GM21737 (cell line): Measurements from ENCODE around the gene MATN3.
"Not testable (repeated sequence)": the region's sequence is repeated elsewhere in the genome, so short reads cannot be mapped to it uniquely, and the experiment has no call there.

Source experiments
- ATAC-seq: cut with Tn5 transposase; IDR thresholded peaks from one replicate; pipeline ENCODE4 v1.9.1; 2021; ENCODE audit warnings: mild to moderate bottlenecking, moderate library complexity; ENCODE audit not compliant: unreplicated experiment

MATN3 gene

GRCh38 chr2:20012282-20013125 is at the start of gene MATN3:
TSS of gene MATN3 (minus strand) at chr2:20012668. CDS start at chr2:20012631, 37 bp downstream.
- ATAC-seq = no peak

- no peak for ATAC-seq
Observed at GRCh38 chr2:20061940-20062339, 49.5 kb upstream of the MATN3 start.

DNA sequence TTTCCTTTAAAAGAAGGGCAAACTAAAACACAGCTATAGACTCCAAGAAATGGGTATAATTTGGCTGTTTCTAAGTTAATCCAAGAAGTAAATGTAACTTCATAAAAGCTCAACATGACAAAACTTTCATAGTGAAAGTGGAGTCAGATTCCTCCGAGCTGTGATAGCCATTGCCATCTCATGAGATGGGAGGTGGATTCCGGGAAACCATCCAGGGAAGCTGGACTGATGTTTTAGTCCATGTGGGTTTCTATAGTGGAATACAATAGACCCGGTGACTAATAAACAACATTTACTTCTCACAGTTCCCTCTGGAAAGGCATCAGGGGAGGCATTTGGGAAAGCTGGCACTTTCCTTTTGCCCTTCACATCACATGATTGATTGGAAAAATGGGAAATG is 49.0 kb upstream of the MATN3 start:
- ATAC-seq = no peak

GRCh38 chr2:20060106-20060505 is 47.6 kb upstream of the MATN3 start:
- ATAC-seq = no peak

DNA sequence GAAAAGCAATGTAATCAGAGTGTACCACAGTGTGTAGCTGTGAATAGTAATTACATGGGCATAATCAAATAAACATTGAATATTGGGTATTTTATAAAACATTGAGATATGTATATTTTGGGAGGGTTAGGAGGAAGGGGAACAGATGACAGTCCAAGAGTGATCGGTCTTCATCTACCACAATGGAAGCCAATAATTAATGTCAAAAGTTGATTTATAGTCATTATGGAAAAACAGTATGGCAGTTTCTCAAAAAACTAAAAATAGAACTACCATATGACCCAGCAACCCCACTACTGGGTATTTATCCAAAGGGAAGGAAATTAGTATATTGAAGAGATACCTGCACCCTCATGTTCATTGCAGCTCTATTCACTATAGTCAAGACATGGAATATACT is 44.8 kb upstream of the MATN3 start:
- ATAC-seq = no peak

DNA sequence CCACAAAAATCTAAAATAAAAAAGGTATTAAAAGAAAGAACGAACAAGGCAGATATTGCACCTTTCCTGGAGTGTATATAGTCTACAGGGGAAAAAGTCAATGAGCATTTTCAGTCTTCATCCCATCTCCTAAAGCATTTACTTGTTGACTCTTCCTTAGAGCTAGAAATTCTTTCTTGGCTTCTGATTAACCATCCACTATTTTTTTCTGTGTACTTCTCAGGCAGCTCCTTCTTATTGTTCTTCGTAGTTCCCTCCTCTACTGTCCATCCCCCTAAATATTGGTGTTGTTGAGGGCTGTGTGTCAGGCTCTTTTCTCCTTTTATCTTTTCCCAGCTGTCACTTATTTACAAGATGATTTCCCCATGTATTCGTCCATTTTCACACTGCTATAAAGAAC is 42.5 kb upstream of the MATN3 start:
- ATAC-seq = no peak

DNA sequence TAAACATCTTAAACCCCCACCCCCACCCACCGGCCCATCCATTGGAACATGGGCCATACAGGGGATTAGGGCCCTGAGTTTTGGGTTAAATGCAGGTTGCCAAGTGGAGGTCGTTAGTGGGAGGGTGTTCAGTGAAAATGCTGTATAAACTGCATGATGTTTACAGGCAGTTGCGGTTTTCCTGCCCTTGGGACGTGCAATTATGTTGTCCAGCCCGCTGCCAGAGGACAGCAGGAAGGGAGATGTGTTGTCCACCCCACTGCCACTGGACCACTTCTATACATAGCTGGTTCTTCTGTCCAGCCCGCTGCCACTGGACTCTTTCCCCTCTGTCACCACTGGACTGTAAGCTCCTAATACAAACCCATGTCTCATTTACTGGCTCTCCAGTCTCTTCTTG is 41.7 kb upstream of the MATN3 start:
- ATAC-seq = no peak

DNA sequence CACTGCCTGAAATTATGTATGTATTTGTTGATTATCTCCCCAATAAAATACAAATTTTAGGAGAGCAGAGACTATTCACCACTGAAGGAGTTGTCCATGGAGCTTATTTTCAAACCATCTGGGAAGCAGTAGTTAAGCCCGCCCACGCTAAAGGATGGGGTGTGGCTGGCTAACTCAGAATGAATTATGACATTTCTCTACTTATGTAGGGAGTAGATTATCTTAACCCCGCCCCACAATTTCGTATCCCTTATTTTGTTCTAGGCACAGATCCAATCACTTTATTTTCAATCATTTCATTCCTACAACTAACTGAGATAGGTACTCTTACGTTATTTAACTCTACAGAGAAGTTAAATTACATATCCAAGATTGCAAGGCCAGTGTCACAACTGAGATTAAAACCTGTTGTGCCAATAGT is 40.4 kb upstream of the MATN3 start:
- no peak for ATAC-seq

- ATAC-seq = no peak
Observed at GRCh38 chr2:20052229-20052851, 39.9 kb upstream of the MATN3 start.

DNA sequence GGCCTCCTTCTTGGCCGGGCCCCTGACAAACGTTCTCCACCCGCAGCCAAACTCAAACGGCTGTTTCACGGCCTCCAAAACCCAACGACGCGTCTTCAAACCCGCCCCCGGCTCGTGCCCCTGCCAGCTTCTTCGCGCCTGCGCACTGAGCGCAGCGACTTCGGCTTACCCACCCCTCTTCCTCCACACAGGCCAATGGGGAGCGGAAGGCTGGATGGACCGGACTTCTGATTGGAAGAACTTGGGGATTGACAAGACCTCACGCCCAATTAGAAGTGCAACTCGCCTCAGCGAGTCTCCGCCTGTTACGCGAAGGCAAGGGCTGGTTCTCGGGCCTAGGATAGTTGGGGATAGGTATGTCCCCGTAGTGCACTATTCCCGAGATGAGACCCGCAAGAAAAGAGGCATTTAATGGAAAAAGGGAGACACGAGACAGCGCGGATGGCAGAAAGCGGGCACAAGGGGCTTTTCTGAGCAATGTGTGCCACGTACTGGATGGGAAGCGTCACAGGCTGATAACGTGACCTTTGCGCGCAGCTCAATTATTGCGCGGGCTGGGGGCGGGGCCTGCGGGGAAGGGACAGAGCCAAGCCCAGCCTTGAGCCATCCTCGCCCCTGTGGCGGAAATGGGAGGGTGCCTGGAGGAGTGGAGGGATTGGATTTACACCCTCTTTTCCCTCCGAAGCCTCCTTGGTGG is 39.2 kb upstream of the MATN3 start, which contains the start of gene LAPTM4A:
TSS of gene LAPTM4A (minus strand) at position 97 of the 697 bp plus-strand sequence. CDS start 108 bp downstream, outside the sequence.
- ATAC-seq = peak; percentile 94

DNA sequence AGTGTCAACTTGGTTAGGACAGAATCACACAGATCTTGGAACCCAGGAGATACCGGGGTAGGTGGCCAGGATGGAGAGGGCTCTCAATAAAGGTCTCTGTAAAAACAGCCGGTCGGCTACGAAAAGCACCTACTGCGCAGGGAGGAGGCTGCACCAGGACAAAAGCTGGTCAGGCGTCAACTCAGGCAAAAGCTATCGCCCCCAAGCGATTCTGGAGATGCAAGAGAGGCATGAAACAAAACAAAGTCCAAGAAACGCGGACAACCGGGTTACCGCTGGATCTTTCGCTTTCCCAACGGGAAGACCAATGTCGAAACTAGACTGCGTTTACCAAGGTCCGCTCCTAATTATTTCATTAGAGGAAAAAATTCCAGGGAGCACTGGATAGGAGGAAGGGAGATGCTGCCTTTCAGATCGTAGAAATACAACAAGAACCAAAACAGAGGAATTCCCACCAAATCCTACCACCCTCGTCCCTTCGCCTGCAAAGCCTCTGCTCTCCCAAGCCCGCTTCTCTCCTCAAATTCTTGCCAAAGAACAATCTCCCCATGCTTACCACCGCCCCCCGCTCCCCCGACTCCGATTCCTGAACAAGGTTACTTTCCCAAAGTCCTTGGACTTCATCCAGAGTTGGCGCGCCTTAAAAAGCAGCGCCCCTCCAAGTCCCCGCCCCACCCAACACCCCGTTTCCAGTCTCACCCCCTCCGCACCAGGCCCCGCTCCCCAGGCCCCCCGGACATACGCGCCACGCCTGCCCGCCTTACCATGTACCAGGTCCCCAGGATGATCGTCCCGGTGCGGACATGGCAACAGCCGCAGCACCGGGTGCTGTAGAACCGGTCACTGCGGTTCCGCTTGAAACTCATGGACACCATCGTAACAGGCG is 38.4 kb upstream of the MATN3 start:
- ATAC-seq = peak; percentile 29

DNA sequence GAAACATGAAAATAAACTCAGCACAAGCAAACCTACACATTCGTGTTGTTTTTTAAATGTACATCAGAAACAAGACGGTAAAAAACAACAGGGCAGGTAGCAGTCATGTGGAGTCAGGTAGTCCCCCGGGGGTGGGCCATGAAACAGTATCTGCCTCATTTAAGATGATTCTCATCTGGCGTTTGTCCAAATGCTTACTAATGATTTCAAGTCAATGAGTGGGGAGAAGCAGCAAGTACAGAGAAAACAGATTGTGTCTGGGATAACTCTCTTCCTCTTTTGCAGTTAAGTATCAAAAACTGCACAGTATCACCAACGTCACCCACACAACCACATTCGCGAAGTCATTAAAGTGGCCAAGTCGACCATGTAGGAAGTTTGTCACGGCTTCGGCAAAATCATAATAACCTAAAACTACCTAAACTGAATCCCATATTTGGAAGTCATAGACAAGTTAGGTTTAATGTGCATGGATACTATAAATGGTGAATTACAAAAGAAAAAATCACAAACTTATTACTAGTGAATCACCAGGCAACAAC is 37.7 kb upstream of the MATN3 start:
- ATAC-seq = no peak

GRCh38 chr2:20049637-20050036 is 37.2 kb upstream of the MATN3 start:
- no peak for ATAC-seq

DNA sequence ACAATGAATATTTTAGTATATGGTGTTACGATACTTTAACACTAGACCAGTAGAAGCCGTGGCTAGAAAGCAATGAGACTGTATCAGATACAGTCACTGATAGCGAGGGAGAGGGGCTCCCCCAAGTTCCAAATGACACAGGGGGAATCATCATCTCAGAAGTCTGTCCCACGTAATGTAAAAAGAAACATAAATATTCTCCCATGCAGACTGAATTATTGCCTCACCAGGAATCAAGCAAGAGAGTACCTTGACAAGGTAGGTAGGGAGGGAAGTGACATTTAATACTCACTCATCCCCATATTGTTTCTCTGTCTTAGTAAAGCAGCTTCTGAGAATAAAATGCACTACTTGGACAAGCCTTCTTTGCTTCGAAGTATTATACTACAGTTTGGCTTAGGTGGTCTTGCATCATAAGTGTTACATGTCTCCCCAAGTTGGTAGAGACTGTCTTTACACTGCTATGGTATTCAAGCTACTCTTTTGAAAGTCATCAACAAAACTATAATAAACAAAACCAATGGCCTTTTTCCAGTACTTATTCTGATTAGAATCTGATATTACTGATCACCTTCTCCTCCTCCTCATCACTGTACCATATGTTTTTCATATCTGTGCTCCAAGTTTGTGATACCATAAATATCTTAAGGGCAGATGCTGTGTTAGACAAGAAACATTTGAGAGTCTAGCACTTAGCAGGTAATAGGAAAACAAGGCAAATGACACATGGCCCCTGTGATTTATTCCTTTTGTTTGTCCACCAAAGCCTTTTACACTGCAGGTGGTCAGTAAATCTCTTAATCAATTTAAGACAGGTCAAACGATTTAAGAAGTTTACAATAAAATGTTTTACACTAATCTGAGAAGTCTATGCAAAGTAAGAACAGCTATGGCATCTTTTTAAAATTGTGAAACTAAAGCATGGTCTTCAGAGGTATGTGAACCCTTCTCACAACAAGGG is 36.3 kb upstream of the MATN3 start:
- no peak for ATAC-seq

- ATAC-seq = not testable (repeated sequence)
Observed at GRCh38 chr2:20045712-20046292, 33.3 kb upstream of the MATN3 start.

GRCh38 chr2:20044778-20045177 is 32.3 kb upstream of the MATN3 start:
- ATAC-seq = no peak

- ATAC-seq = no peak
Observed at GRCh38 chr2:20042531-20042930, 30.1 kb upstream of the MATN3 start.

DNA sequence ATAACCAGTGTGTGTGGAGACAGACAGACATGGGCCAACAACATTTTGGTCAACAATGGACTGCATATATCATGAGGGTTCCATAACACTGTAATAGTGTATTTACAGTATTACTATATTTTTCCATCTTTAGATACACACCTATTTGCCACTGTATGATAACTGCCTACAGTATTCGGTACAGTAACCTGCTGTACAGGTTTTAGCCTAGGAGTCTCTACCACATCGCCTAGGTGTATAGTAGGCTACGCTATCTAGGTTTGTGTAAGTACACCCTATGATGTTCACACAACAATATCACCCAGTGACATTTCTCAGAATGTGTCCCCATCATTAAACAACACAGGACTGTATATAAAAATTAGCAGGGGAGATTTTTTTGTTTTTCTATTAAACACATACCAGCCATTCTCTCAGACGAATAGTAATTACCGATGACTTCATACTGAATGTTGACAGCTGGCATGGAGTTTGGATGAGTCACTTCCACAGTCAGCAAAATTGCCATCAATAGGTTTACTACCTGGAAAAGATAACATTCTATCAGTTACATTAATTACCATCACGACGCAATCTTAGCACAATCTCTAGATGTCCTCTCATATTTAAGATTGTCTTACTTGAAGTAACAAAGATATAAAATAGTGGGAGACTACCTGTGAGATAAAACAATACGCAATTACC is 28.2 kb upstream of the MATN3 start:
- no peak for ATAC-seq
